Erythroblast (primary cell): ENCODE measurements around the gene LDLR.

ENCODE experiments used
- GATA1 ChIP-seq: IDR thresholded peaks from 2 replicates; pipeline ENCODE4 v1.6.1; 2011; ENCODE audit warnings: low read depth, mild to moderate bottlenecking, control low read depth, low read length, moderate library complexity
- POLR2A ChIP-seq: IDR thresholded peaks from 2 replicates; pipeline ENCODE4 v1.6.1; 2011; ENCODE audit warnings: mild to moderate bottlenecking, low read length

DNA sequence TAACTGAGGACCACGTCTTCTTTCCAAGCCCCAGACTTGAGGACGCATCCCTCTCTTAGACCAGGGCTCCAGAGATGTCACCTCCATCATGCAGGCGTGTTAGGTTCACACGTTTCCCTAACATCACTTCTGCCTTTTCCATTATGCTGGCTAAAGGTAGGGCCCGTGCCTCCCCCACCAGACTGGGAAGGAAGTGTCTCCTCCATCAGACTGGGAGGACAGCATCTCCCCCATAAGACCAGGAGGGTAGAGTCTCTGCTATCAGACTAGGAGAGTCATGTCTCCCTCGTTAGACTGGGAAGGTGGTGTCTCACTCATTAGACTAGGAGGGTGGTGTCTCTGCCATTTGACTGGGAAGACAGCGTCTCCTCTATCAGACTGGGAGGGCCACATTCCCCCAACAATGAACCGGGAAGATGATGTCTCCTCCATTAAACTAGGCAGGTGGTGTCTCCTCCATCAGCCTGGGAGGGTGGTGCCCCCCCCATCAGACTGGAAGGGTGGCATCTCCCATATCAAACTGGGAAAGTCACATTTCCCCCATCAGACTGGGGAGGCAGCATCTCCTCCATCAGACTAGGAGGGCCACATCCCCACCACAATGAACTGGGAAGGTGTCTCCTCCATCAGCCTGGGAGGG lies 84.4 kb downstream of the LDLR start:
- TF ChIP-seq POLR2A = no peak
- no peak for TF ChIP-seq GATA1
